IMR-90 (cell line): ENCODE data around the gene AADACL3. TPM values are rescaled to one million over a fixed set of nuclear protein-coding genes. Genes with fewer than 3 reads are reported as not detected.

ENCODE experiments used
- ATAC-seq: fragments of 200-7000 bp; cut with Tn5 transposase; 2 replicates; pipeline ENCODE4 v1.9.1; 2020; ENCODE audit warnings: low read depth, mild to moderate bottlenecking, moderate library complexity
- BruUV-seq: library from RNA; stranded (reverse); fragments of 400-500 nt; replicated peaks from 2 replicates; lab custom pipeline; 2021; lab: Mats Ljungman, UMichigan
- CTCF ChIA-PET: fragments of 300-600 bp; formaldehyde crosslinking; extraction: SDS; loops from one replicate; lab custom pipeline; 2021; ENCODE audit warnings: antibody characterized with exemption; lab: Yijun Ruan, JAX
- POLR2A ChIA-PET: fragments of 300-600 bp; sonication (Branson Sonifier 250); formaldehyde crosslinking; loops from one replicate; lab custom pipeline; 2022; ENCODE audit warnings: antibody characterized with exemption; ENCODE audit not compliant: unreplicated experiment; lab: Charles Lee
- DNase-seq: peaks from one replicate; pipeline ENCODE4 v3.0.0; 2013
- H2AFZ ChIP-seq: replicated peaks from 2 replicates; pipeline ENCODE3; 2013; ENCODE audit warnings: low read length, mild to moderate bottlenecking; ENCODE audit not compliant: poor library complexity
- H2AK5ac ChIP-seq: 2 replicates; pipeline ENCODE4 v1.6.1; 2013; ENCODE audit warnings: low read depth, low read length, inconsistent platforms
- H2AK9ac ChIP-seq: replicated peaks from 2 replicates; pipeline ENCODE3; 2013; ENCODE audit warnings: mild to moderate bottlenecking, low read depth, low read length, moderate library complexity; ENCODE audit not compliant: poor library complexity
- H2BK120ac ChIP-seq: 2 replicates; pipeline ENCODE4 v1.6.1; 2013; ENCODE audit warnings: low read depth, low read length, inconsistent platforms
- H2BK15ac ChIP-seq: 3 replicates; pipeline ENCODE4 v1.6.1; 2013; ENCODE audit warnings: low read depth, low read length, inconsistent platforms
- H2BK20ac ChIP-seq: 2 replicates; pipeline ENCODE4 v1.6.1; 2013; ENCODE audit warnings: low read depth, mild to moderate bottlenecking, inconsistent platforms, low read length, moderate library complexity
- H2BK5ac ChIP-seq: 2 replicates; pipeline ENCODE4 v1.6.1; 2013; ENCODE audit warnings: mild to moderate bottlenecking, low read depth, low read length, inconsistent platforms; ENCODE audit not compliant: poor library complexity, severe bottlenecking
- H3K14ac ChIP-seq: replicated peaks from 2 replicates; pipeline ENCODE4 v1.6.1; 2013; ENCODE audit warnings: low read depth, low read length, inconsistent platforms
- H3K18ac ChIP-seq: 2 replicates; pipeline ENCODE4 v1.6.1; 2013; ENCODE audit warnings: low read depth, low read length, control low read depth
- H3K23ac ChIP-seq: 2 replicates; pipeline ENCODE4 v1.6.1; 2013; ENCODE audit warnings: low read depth, low read length, inconsistent platforms
- H3K27ac ChIP-seq: 2 replicates; pipeline ENCODE4 v1.5.1; 2013; ENCODE audit warnings: mild to moderate bottlenecking, control low read depth, low read length; ENCODE audit not compliant: insufficient read depth
- H3K27me3 ChIP-seq: 2 replicates; pipeline ENCODE4 v1.6.1; 2013; ENCODE audit warnings: low read length; ENCODE audit not compliant: control insufficient read depth, insufficient read depth
- H3K36me3 ChIP-seq: 2 replicates; pipeline ENCODE4 v1.6.1; 2013; ENCODE audit warnings: low read length, mixed read lengths; ENCODE audit not compliant: control insufficient read depth, insufficient read depth
- H3K4ac ChIP-seq: 2 replicates; pipeline ENCODE4 v1.6.1; 2013; ENCODE audit warnings: low read depth, low read length, inconsistent platforms
- H3K4me1 ChIP-seq: 2 replicates; pipeline ENCODE4 v1.6.1; 2013; ENCODE audit warnings: low read length, mixed read lengths; ENCODE audit not compliant: control insufficient read depth, insufficient read depth
- H3K4me2 ChIP-seq: 2 replicates; pipeline ENCODE4 v1.6.1; 2013; ENCODE audit warnings: low read depth, mild to moderate bottlenecking, control low read depth, low read length, moderate library complexity
- H3K4me3 ChIP-seq: 2 replicates; pipeline ENCODE4 v1.5.1; 2013; ENCODE audit warnings: low read depth, mild to moderate bottlenecking, control low read depth, low read length, moderate library complexity; ENCODE audit not compliant: insufficient read depth
- H3K56ac ChIP-seq: 2 replicates; pipeline ENCODE4 v1.6.1; 2013; ENCODE audit warnings: low read length, inconsistent platforms; ENCODE audit not compliant: insufficient read depth; ENCODE audit errors: extremely low read depth
- H3K79me1 ChIP-seq, 2 experiments: 2 replicates each; pipeline ENCODE4 v1.6.1; 2013; ENCODE audit warnings: low read length in 2 of 2, inconsistent platforms in 1 of 2, low read depth in 1 of 2
- H3K9ac ChIP-seq: 2 replicates; pipeline ENCODE4 v1.6.1; 2013; ENCODE audit warnings: low read depth, low read length, control low read depth
- H3K9me1 ChIP-seq: 2 replicates; pipeline ENCODE4 v1.6.1; 2013; ENCODE audit warnings: low read length, inconsistent platforms; ENCODE audit not compliant: insufficient read depth
- H3K9me3 ChIP-seq: 2 replicates; pipeline ENCODE4 v1.6.1; 2013; ENCODE audit warnings: low read length; ENCODE audit not compliant: control insufficient read depth, insufficient read depth
- H4K20me1 ChIP-seq: 2 replicates; pipeline ENCODE4 v1.6.1; 2013; ENCODE audit warnings: low read length, inconsistent platforms; ENCODE audit not compliant: insufficient read depth
- H4K5ac ChIP-seq: 2 replicates; pipeline ENCODE4 v1.6.1; 2013; ENCODE audit warnings: mild to moderate bottlenecking, low read depth, low read length, control low read depth
- H4K8ac ChIP-seq, 2 experiments: 2 replicates each; pipeline ENCODE4 v1.6.1; 2013; ENCODE audit warnings: low read depth in 2 of 2, low read length in 2 of 2, control low read depth in 1 of 2, inconsistent platforms in 1 of 2
- H4K91ac ChIP-seq: 2 replicates; pipeline ENCODE4 v1.6.1; 2013; ENCODE audit warnings: low read depth, low read length, inconsistent platforms; ENCODE audit not compliant: insufficient read depth
- BHLHE40 ChIP-seq: fragments of 150-350 bp; IDR thresholded peaks from 2 replicates; pipeline ENCODE4 v1.6.1; 2016; ENCODE audit warnings: mild to moderate bottlenecking, low read depth, low read length
- CEBPB ChIP-seq: IDR thresholded peaks from 2 replicates; pipeline ENCODE4 v1.6.1; 2012; ENCODE audit warnings: low read depth, low read length, improper control_type of control experiment
- CHD1 ChIP-seq: IDR thresholded peaks from 2 replicates; pipeline ENCODE4 v1.6.1; 2012; ENCODE audit warnings: low read depth, low read length, improper control_type of control experiment
- ELK1 ChIP-seq: fragments of 150-350 bp; IDR thresholded peaks from 2 replicates; pipeline ENCODE4 v1.6.1; 2016; ENCODE audit warnings: low read depth, mild to moderate bottlenecking, low read length, moderate library complexity, borderline replicate concordance
- FOS ChIP-seq: fragments of 150-350 bp; IDR thresholded peaks from 2 replicates; pipeline ENCODE4 v1.6.1; 2016; ENCODE audit warnings: low read depth, low read length
- MAFK ChIP-seq: IDR thresholded peaks from 2 replicates; pipeline ENCODE4 v1.6.1; 2012; ENCODE audit warnings: low read depth, low read length, improper control_type of control experiment
- MAZ ChIP-seq: IDR thresholded peaks from 2 replicates; pipeline ENCODE4 v1.6.1; 2012; ENCODE audit warnings: low read depth, mild to moderate bottlenecking, low read length, improper control_type of control experiment, moderate library complexity, borderline replicate concordance
- MXI1 ChIP-seq: IDR thresholded peaks from 2 replicates; pipeline ENCODE4 v1.6.1; 2012; ENCODE audit warnings: low read depth, mild to moderate bottlenecking, low read length, moderate library complexity, borderline replicate concordance
- NFE2L2 ChIP-seq: fragments of 150-350 bp; IDR thresholded peaks from 2 replicates; pipeline ENCODE4 v1.6.1; 2016; ENCODE audit warnings: low read depth, mild to moderate bottlenecking, low read length
- POLR2A ChIP-seq: IDR thresholded peaks from 2 replicates; pipeline ENCODE4 v1.6.1; 2012; ENCODE audit warnings: mild to moderate bottlenecking, low read depth, low read length
- RAD21 ChIP-seq: IDR thresholded peaks from 2 replicates; pipeline ENCODE4 v1.6.1; 2012; ENCODE audit warnings: low read length, improper control_type of control experiment
- RCOR1 ChIP-seq: IDR thresholded peaks from 2 replicates; pipeline ENCODE4 v1.6.1; 2012; ENCODE audit warnings: mild to moderate bottlenecking, low read length, improper control_type of control experiment; ENCODE audit not compliant: insufficient replicate concordance
- RFX5 ChIP-seq: IDR thresholded peaks from 2 replicates; pipeline ENCODE4 v1.8.0; 2012; ENCODE audit warnings: low read depth, mild to moderate bottlenecking, low read length, moderate library complexity
- SMC3 ChIP-seq: fragments of 150-350 bp; IDR thresholded peaks from 2 replicates; pipeline ENCODE4 v1.6.1; 2016; ENCODE audit warnings: low read depth, mild to moderate bottlenecking, antibody characterized with exemption, low read length, moderate library complexity
- USF2 ChIP-seq: fragments of 150-350 bp; IDR thresholded peaks from 2 replicates; pipeline ENCODE4 v1.6.1; 2017; ENCODE audit warnings: mild to moderate bottlenecking, antibody characterized with exemption, low read length, low read depth
- WGBS, 2 experiments: methylation state at CpG; one replicate each; pipeline versions ENCODE4 v1.1.5 to v1.1.7; 2013; ENCODE audit warnings: missing lambda C conversion rate in 2 of 2; ENCODE audit not compliant: insufficient read length in 1 of 2; ENCODE audit errors: extremely low coverage in 2 of 2; 5-methylcytosine and 5-hydroxymethylcytosine counted together
- dilution Hi-C: fragments of 300-500 bp; cut with HindIII; formaldehyde crosslinking; loops from one replicate; pipeline ENCODE4 v1.14.3; 2018; ENCODE audit warnings: low sequenced_read_pairs; ENCODE audit not compliant: unreplicated experiment
- in situ Hi-C: fragments of 300-500 bp; cut with MboI; formaldehyde crosslinking; loops from 3 replicates; pipeline ENCODE4 v1.14.3; 2019; ENCODE audit warnings: low sequenced_read_pairs, inconsistent platforms, mixed read lengths
- intact Hi-C: fragments of 100-400 bp; cut with micrococcal nuclease; formaldehyde crosslinking; loops from 2 replicates; pipeline ENCODE4 v1.10.0; 2022
- polyA plus RNA-seq, 3 experiments: library from polyadenylated mRNA; depleted of rRNA; stranded (reverse); fragments of >200 nt; gene quantifications; 2 replicates each; pipeline ENCODE4 v1.2.3, GENCODE V29; 2012; ENCODE audit warnings: low replicate concordance in 1 of 3
- total RNA-seq: library from RNA; depleted of rRNA; stranded (reverse); fragments of >200 nt; gene quantifications from 2 replicates; pipeline ENCODE4 v1.2.3, GENCODE V29; 2012
- TF ChIP-seq, protein P1 (sequence below): conservative IDR thresholded peaks from 2 replicates; pipeline ENCODE4 v1.5.1; 2012; ENCODE audit warnings: mild to moderate bottlenecking, low read depth, low read length, improper control_type of control experiment

Gene AADACL3
- total and polyA plus RNA-seq, 2 of the 4 experiments (the other 2 are of a cell fraction): not detected

DNA sequence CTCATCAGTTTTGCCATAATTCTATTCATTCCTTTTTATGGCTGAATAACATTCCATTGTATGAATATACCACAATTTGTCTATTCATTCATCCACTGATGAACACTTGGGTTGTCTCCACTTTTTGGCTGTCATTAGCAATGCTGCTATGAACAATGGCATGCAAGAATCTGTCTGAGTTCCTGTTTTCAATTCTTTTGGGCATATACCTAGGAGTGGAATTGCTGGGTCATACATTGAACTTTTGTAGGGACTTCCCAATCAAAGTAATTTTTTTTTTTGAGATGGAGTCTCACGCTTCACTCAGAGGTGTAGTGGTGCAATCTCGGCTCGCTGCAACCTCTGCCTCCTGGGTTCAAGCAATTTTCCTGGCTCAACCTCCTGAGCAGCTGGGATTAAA lies 37.1 kb upstream of the AADACL3 start:
- no CpG with 5 or more reads among the region's 3 CpGs for WGBS, 2 experiments
- Histone ChIP-seq H2AFZ (no peak overlapping the region), H2AK9ac (no peak overlapping the region), H4K8ac (no peak overlapping the region), H3K27me3 (no peaks in the 10 kb centered on the region; the same call in 1 of the 2 replicates), H4K91ac (no peak overlapping the region), H3K36me3 (no peaks in the 10 kb centered on the region), H2BK15ac (no peak overlapping the region), H3K27ac (no peak overlapping the region), H4K5ac (no peak overlapping the region), H2AK5ac (no peak overlapping the region), H3K4ac (no peak overlapping the region), H3K23ac (no peak overlapping the region), H3K56ac (no peak overlapping the region), H3K4me2 (no peak overlapping the region), H3K9me1 (no peaks in the 10 kb centered on the region), H3K79me1 (no peaks in the 10 kb centered on the region), H4K20me1 (no peaks in the 10 kb centered on the region), H3K14ac (no peak overlapping the region), H3K9ac (no peak overlapping the region), H3K4me1 (no peaks in the 10 kb centered on the region), H2BK20ac (no peak overlapping the region), H3K4me3 (no peak overlapping the region), H3K9me3 (no peaks in the 10 kb centered on the region), H2BK5ac (no peak overlapping the region), H3K18ac (no peak overlapping the region), H2BK120ac (no peak overlapping the region)
- no TSS peak for BruUV-seq
- dilution Hi-C loops: no loop called here
- TF ChIP-seq MAZ (no peak), ELK1 (no peak), RFX5 (no peak), POLR2A (no peak), CHD1 (no peak), RAD21 (no peak), SMC3 (no peak), BHLHE40 (no peak), FOS (no peak), MXI1 (no peak), NFE2L2 (no peak), USF2 (no peak), MAFK (no peak), CEBPB (no peak), RCOR1 (no peak)
- TF ChIP-seq, protein P1, sequence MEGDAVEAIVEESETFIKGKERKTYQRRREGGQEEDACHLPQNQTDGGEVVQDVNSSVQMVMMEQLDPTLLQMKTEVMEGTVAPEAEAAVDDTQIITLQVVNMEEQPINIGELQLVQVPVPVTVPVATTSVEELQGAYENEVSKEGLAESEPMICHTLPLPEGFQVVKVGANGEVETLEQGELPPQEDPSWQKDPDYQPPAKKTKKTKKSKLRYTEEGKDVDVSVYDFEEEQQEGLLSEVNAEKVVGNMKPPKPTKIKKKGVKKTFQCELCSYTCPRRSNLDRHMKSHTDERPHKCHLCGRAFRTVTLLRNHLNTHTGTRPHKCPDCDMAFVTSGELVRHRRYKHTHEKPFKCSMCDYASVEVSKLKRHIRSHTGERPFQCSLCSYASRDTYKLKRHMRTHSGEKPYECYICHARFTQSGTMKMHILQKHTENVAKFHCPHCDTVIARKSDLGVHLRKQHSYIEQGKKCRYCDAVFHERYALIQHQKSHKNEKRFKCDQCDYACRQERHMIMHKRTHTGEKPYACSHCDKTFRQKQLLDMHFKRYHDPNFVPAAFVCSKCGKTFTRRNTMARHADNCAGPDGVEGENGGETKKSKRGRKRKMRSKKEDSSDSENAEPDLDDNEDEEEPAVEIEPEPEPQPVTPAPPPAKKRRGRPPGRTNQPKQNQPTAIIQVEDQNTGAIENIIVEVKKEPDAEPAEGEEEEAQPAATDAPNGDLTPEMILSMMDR: no peak
- ATAC-seq (no peak), DNase-seq (no peak)
- CTCF ChIA-PET: no interaction called here
- in situ Hi-C loops: no loop called here
- intact Hi-C loops: no loop called here
- POLR2A ChIA-PET: no interaction called here
